Measurements from ENCODE around the gene BLOC1S1. TPM values are rescaled to one million over a fixed set of nuclear protein-coding genes. Genes with fewer than 3 reads are reported as not detected.

The BLOC1S1 gene
- total RNA-seq, 1 donor from 2014 or later: 67.3 TPM

- no peak for TF ChIP-seq CTCF (IDR thresholded peaks at IDR 0.05)
- DNase-seq (ENCODE audit: low spot score): no peak
- no peaks in the 10 kb centered on the region for H3K9me3 Mint-ChIP-seq (ENCODE audit: low read depth)
- H3K27ac Mint-ChIP-seq (ENCODE audit: unreplicated experiment): peak overlapping the region; percentile 63
- H3K4me3 Mint-ChIP-seq (ENCODE audit: unreplicated experiment): peak overlapping the region; percentile 12
- no peaks in the 10 kb centered on the region for H3K36me3 Mint-ChIP-seq (ENCODE audit: low read depth)
- H3K27me3 Mint-ChIP-seq (ENCODE audit: low read depth): no peaks in the 10 kb centered on the region
- H3K4me1 Mint-ChIP-seq (ENCODE audit: low read depth): peaks cover 66% of the 10 kb centered on the region
Measured at GRCh38 chr12:55718015-55718414, 2.2 kb downstream of the BLOC1S1 start.

GRCh38 chr12:55718624-55719275 is 2.9 kb downstream of the BLOC1S1 start:
- Mint-ChIP-seq H3K27ac (ENCODE audit: unreplicated experiment) (peak overlapping the region; percentile 63), H3K36me3 (ENCODE audit: low read depth) (peaks cover 4% of the 10 kb centered on the region), H3K4me1 (ENCODE audit: low read depth) (peaks cover 67% of the 10 kb centered on the region), H3K4me3 (ENCODE audit: unreplicated experiment) (peak overlapping the region; percentile 33), H3K9me3 (ENCODE audit: low read depth) (no peaks in the 10 kb centered on the region), H3K27me3 (ENCODE audit: low read depth) (no peaks in the 10 kb centered on the region)
- DNase-seq (ENCODE audit: low spot score): no peak
- no peak for TF ChIP-seq CTCF (IDR thresholded peaks at IDR 0.05)

GRCh38 chr12:55719371-55719770 is 3.5 kb downstream of the BLOC1S1 start:
- Mint-ChIP-seq H3K4me1 (ENCODE audit: low read depth) (peaks cover 65% of the 10 kb centered on the region), H3K27ac (ENCODE audit: unreplicated experiment) (peak overlapping the region; percentile 85)

GRCh38 chr12:55720071-55720564 is 4.3 kb downstream of the BLOC1S1 start, which contains the start of gene RDH5:
TSS of gene RDH5 (plus strand) at chr12:55720393. CDS start at chr12:55721185, 792 bp downstream.
- Mint-ChIP-seq H3K27me3 (ENCODE audit: low read depth) (no peaks in the 10 kb centered on the region), H3K9me3 (ENCODE audit: low read depth) (no peaks in the 10 kb centered on the region), H3K36me3 (ENCODE audit: low read depth) (peaks cover 10% of the 10 kb centered on the region), H3K4me3 (ENCODE audit: unreplicated experiment) (no peak within 1 kb of the TSS), H3K4me1 (ENCODE audit: low read depth) (peaks cover 71% of the 10 kb centered on the region), H3K27ac (ENCODE audit: unreplicated experiment) (peak within 1 kb of the TSS; percentile 85)
- TF ChIP-seq CTCF (IDR thresholded peaks at IDR 0.05): no peak
- no peak for DNase-seq (ENCODE audit: low spot score)

More at GRCh38 chr12:55719371-55719770, 3.5 kb downstream of the BLOC1S1 start:
- Mint-ChIP-seq H3K27me3 (ENCODE audit: low read depth) (no peaks in the 10 kb centered on the region), H3K9me3 (ENCODE audit: low read depth) (no peaks in the 10 kb centered on the region), H3K4me3 (ENCODE audit: unreplicated experiment) (no peak overlapping the region), H3K36me3 (ENCODE audit: low read depth) (peaks cover 5% of the 10 kb centered on the region)
- TF ChIP-seq CTCF (IDR thresholded peaks at IDR 0.05): no peak
- no peak for DNase-seq (ENCODE audit: low spot score)

GRCh38 chr12:55720894-55721444 is 5.1 kb downstream of the BLOC1S1 start:
- Mint-ChIP-seq H3K4me3 (ENCODE audit: unreplicated experiment) (no peak overlapping the region), H3K27ac (ENCODE audit: unreplicated experiment) (peak overlapping the region; percentile 85), H3K4me1 (ENCODE audit: low read depth) (peaks cover 71% of the 10 kb centered on the region), H3K36me3 (ENCODE audit: low read depth) (peaks cover 19% of the 10 kb centered on the region), H3K27me3 (ENCODE audit: low read depth) (no peaks in the 10 kb centered on the region), H3K9me3 (ENCODE audit: low read depth) (no peaks in the 10 kb centered on the region)
- TF ChIP-seq CTCF (IDR thresholded peaks at IDR 0.05): peak; percentile 81
- DNase-seq (ENCODE audit: low spot score): no peak
